Measurements from ENCODE around the gene UGCG. TPM values are rescaled to one million over a fixed set of nuclear protein-coding genes. Genes with fewer than 3 reads are reported as not detected.
"Not testable (repeated sequence)": the region's sequence is repeated elsewhere in the genome, so short reads cannot be mapped to it uniquely, and the experiment has no call there.

Gene UGCG
- total and polyA plus RNA-seq, 7 donors = 7.2 to 74.6 (median 17.6) TPM

- Histone ChIP-seq H3K36me3 (ENCODE audit: insufficient read depth in 1 of 2, low read depth in 1 of 2) (no peaks in the 10 kb centered on the region), H3K27ac (peak overlapping the region; percentile 53), H3K9me3 (no peaks in the 10 kb centered on the region), H3K27me3 (ENCODE audit: insufficient read depth in 3 of 3, low read length in 2 of 3) (peaks cover 0 to 5% (median 2%) of the 10 kb centered on the region in 3 donors), H3K4me3 (peak overlapping the region; percentile 25), H3K4me1 (peaks cover 25% of the 10 kb centered on the region)
- intact Hi-C loops (cut with DNase I) = loop anchor here in 1 of 2 donors (5.0 kb wide), 2 partner anchors 61 to 114 kb away; partner anchors contain the start of gene UGCG
- 0 to 2% (median 0%) methylated on average over 3 of the region's 3 CpGs for WGBS, 3 donors
- TF ChIP-seq CTCF (IDR thresholded peaks at IDR 0.05) = no peak
- ATAC-seq (peak; percentile 68 to 83 (median 74)), DNase-seq (no peak)
Measured at GRCh38 chr9:111957856-111958631, 61.4 kb downstream of the UGCG start.

- no peaks in the 10 kb centered on the region for H3K9me3 ChIP-seq
- no peaks in the 10 kb centered on the region for H3K36me3 ChIP-seq (ENCODE audit: insufficient read depth in 1 of 2, low read depth in 1 of 2)
- ATAC-seq (peak; percentile 83 to 93 (median 91)), DNase-seq (peak; percentile 67 to 73)
- peaks cover 25% of the 10 kb centered on the region for H3K4me1 ChIP-seq
- peak overlapping the region; percentile 53 for H3K27ac ChIP-seq
- TF ChIP-seq CTCF (IDR thresholded peaks at IDR 0.05) = no peak
- no peak overlapping the region for H3K4me3 ChIP-seq
- 61 to 74% (median 63%) methylated on average over 7 of the region's 7 CpGs for WGBS, 3 donors
- peaks cover 0 to 5% (median 2%) of the 10 kb centered on the region in 3 donors for H3K27me3 ChIP-seq (ENCODE audit: insufficient read depth in 3 of 3, low read length in 2 of 3)
- intact Hi-C loops (cut with DNase I) = loop anchor here in 1 of 2 donors (5.0 kb wide), 2 partner anchors 62 to 113 kb away; partner anchors contain the start of gene UGCG
Measured at GRCh38 chr9:111959468-111960359, 63.1 kb downstream of the UGCG start.

GRCh38 chr9:111960485-111960884, 63.9 kb downstream of the UGCG start:
- not testable (repeated sequence) for H3K4me3 ChIP-seq
- 38 to 64% (median 50%) methylated on average over 4 of the region's 4 CpGs for WGBS, 3 donors

GRCh38 chr9:111961009-111961408, 64.4 kb downstream of the UGCG start:
- peaks cover 25% of the 10 kb centered on the region for H3K4me1 ChIP-seq
- ATAC-seq (no peak), DNase-seq (no peak)
- H3K27ac ChIP-seq = no peak overlapping the region
- no peaks in the 10 kb centered on the region for H3K36me3 ChIP-seq (ENCODE audit: insufficient read depth in 1 of 2, low read depth in 1 of 2)
- WGBS, 3 donors = 45 to 56% (median 52%) methylated on average over 2 of the region's 2 CpGs
- intact Hi-C loops (cut with DNase I) = no loop called here
- TF ChIP-seq CTCF (IDR thresholded peaks at IDR 0.05) = no peak
- peaks cover 0 to 5% (median 2%) of the 10 kb centered on the region in 3 donors for H3K27me3 ChIP-seq (ENCODE audit: insufficient read depth in 3 of 3, low read length in 2 of 3)
- no peak overlapping the region for H3K4me3 ChIP-seq
- H3K9me3 ChIP-seq = no peaks in the 10 kb centered on the region

More at GRCh38 chr9:111960485-111960884, 63.9 kb downstream of the UGCG start:
- intact Hi-C loops (cut with DNase I); ATAC-seq; H3K36me3 ChIP-seq (ENCODE audit: insufficient read depth in 1 of 2, low read depth in 1 of 2); DNase-seq; H3K27me3 ChIP-seq (ENCODE audit: insufficient read depth in 3 of 3, low read length in 2 of 3); H3K9me3 ChIP-seq: not testable (repeated sequence)
- Histone ChIP-seq H3K27ac (peak overlapping the region; percentile 53), H3K4me1 (peaks cover 25% of the 10 kb centered on the region)

GRCh38 chr9:111961575-111961974, 65.0 kb downstream of the UGCG start:
- no peak for DNase-seq
- Histone ChIP-seq H3K27ac (no peak overlapping the region), H3K27me3 (ENCODE audit: insufficient read depth in 3 of 3, low read length in 2 of 3) (peaks cover 0 to 5% (median 2%) of the 10 kb centered on the region in 3 donors), H3K4me1 (peaks cover 25% of the 10 kb centered on the region), H3K4me3 (no peak overlapping the region), H3K36me3 (ENCODE audit: insufficient read depth in 1 of 2, low read depth in 1 of 2) (no peaks in the 10 kb centered on the region), H3K9me3 (no peaks in the 10 kb centered on the region)
- intact Hi-C loops (cut with DNase I) = no loop called here
- no peak for TF ChIP-seq CTCF (IDR thresholded peaks at IDR 0.05)
- 8 to 17% (median 12%) methylated on average over 5 of the region's 5 CpGs for WGBS, 3 donors
- no peak for ATAC-seq
